HepG2 (cell line): ENCODE results near the gene CDHR5. TPM values are rescaled to one million over a fixed set of nuclear protein-coding genes. Genes with fewer than 3 reads are reported as not detected.

Experiments
- AGO2 ChIP-seq: fragments of 200-400 bp; formaldehyde crosslinking; optimal IDR thresholded peaks from 2 replicates; pipeline ENCODE3; 2017; ENCODE audit warnings: mild to moderate bottlenecking, low read depth, low read length, moderate library complexity
- ARID2 ChIP-seq: sonication (generic); formaldehyde crosslinking; IDR thresholded peaks from 2 replicates; pipeline ENCODE4 v1.8.1; 2022; ENCODE audit warnings: mild to moderate bottlenecking, missing genetic modification reagents, borderline replicate concordance
- CBX5 ChIP-seq: sonication (generic); formaldehyde crosslinking; IDR thresholded peaks from 2 replicates; pipeline ENCODE4 v1.4.0; 2020; ENCODE audit warnings: missing genetic modification reagents, borderline replicate concordance
- GATAD2A ChIP-seq: IDR thresholded peaks from 2 replicates; pipeline ENCODE4 v1.6.1; 2016
- HNRNPK ChIP-seq: fragments of 200-400 bp; formaldehyde crosslinking; IDR thresholded peaks from 2 replicates; pipeline ENCODE4 v1.6.1; 2018; ENCODE audit warnings: low read length, low read depth, moderate library complexity, mild to moderate bottlenecking; ENCODE audit not compliant: poor library complexity, severe bottlenecking
- KDM6A ChIP-seq: IDR thresholded peaks from 2 replicates; pipeline ENCODE4 v1.6.1; 2016; ENCODE audit warnings: low read depth
- MZF1 ChIP-seq: sonication (generic); formaldehyde crosslinking; IDR thresholded peaks from 2 replicates; pipeline ENCODE4 v1.8.1; 2023; ENCODE audit warnings: mild to moderate bottlenecking, missing genetic modification reagents, borderline replicate concordance
- NFE2L2 ChIP-seq: fragments of 150-350 bp; IDR thresholded peaks from 2 replicates; pipeline ENCODE4 v1.6.1; 2014; ENCODE audit warnings: low read length
- NRL ChIP-seq: sonication (generic); formaldehyde crosslinking; IDR thresholded peaks from 2 replicates; pipeline ENCODE4 v1.5.0; 2020; ENCODE audit warnings: missing genetic modification reagents, mild to moderate bottlenecking, moderate library complexity, borderline replicate concordance
- PAWR ChIP-seq: sonication (generic); formaldehyde crosslinking; IDR thresholded peaks from 2 replicates; pipeline ENCODE4 v1.4.0; 2020; ENCODE audit warnings: missing genetic modification reagents, mild to moderate bottlenecking, borderline replicate concordance
- REXO4 ChIP-seq: sonication (generic); formaldehyde crosslinking; IDR thresholded peaks from 2 replicates; pipeline ENCODE4 v1.8.0; 2022; ENCODE audit warnings: missing genetic modification reagents, mild to moderate bottlenecking, borderline replicate concordance
- SMARCE1 ChIP-seq: fragments of 450-650 bp; IDR thresholded peaks from 2 replicates; pipeline ENCODE4 v1.6.1; 2017; ENCODE audit warnings: borderline replicate concordance
- SRF ChIP-seq: IDR thresholded peaks from 2 replicates; pipeline ENCODE4 v1.6.1; 2011; ENCODE audit warnings: mild to moderate bottlenecking, low read depth, low read length, moderate library complexity
- SYNCRIP ChIP-seq: fragments of 200-400 bp; formaldehyde crosslinking; IDR thresholded peaks from 2 replicates; pipeline ENCODE4 v1.6.1; 2018; ENCODE audit warnings: mild to moderate bottlenecking, low read depth, low read length; ENCODE audit not compliant: insufficient read depth
- TBP ChIP-seq: sonication (generic); formaldehyde crosslinking; IDR thresholded peaks from 2 replicates; pipeline ENCODE4 v1.5.0; 2020; ENCODE audit warnings: missing genetic modification reagents
- TP53 ChIP-seq: sonication (generic); formaldehyde crosslinking; conservative IDR thresholded peaks from 2 replicates; pipeline ENCODE4 v1.4.0; 2020; ENCODE audit warnings: missing genetic modification reagents
- ZBTB20 ChIP-seq: sonication (generic); formaldehyde crosslinking; IDR thresholded peaks from 2 replicates; pipeline ENCODE4 v1.8.1; 2023; ENCODE audit warnings: missing genetic modification reagents, low read depth, mild to moderate bottlenecking, borderline replicate concordance
- ZNF772 ChIP-seq: sonication (generic); formaldehyde crosslinking; IDR thresholded peaks from 2 replicates; pipeline ENCODE4 v1.5.0; 2020; ENCODE audit warnings: mild to moderate bottlenecking, missing genetic modification reagents
- polyA plus RNA-seq, 8 experiments: library from polyadenylated mRNA; depleted of rRNA in 3 of 8; stranded (reverse) in 7 of 8; unstranded in 1 of 8; fragments of >200 nt; fragmentation: Illumina TruSeq in 4 of 8; extraction: Trizol in 4 of 8; gene quantifications; 2 replicates each; pipeline versions ENCODE4 v1.2.1 to v1.2.3, GENCODE V29; 2011 to 2016; ENCODE audit warnings: low read depth in 4 of 8, missing spikeins in 1 of 8, mixed read lengths in 1 of 8; ENCODE audit not compliant: insufficient read depth in 1 of 8
- total RNA-seq, 5 experiments: library from RNA; depleted of rRNA; stranded (reverse); fragments of >200 nt; fragmentation: Illumina TruSeq; extraction: Trizol; gene quantifications; 2 replicates each; pipeline ENCODE4 v1.2.3, GENCODE V29; 2016; ENCODE audit warnings: low read depth in 1 of 5
- TF ChIP-seq, protein P1 (sequence below), 2 experiments: sonication (generic) in 1 of 2; formaldehyde crosslinking in 1 of 2; IDR thresholded peaks; 2 replicates each; pipeline versions ENCODE4 v1.4.0 to v1.6.1; 2018 to 2020; ENCODE audit warnings: missing genetic modification reagents in 2 of 2, borderline replicate concordance in 1 of 2, low read depth in 1 of 2, mild to moderate bottlenecking in 1 of 2, missing biosample characterization in 1 of 2
- TF ChIP-seq, protein P2 (sequence below): sonication (generic); formaldehyde crosslinking; IDR thresholded peaks from 2 replicates; pipeline ENCODE4 v1.4.0; 2020; ENCODE audit warnings: missing genetic modification reagents

CDHR5 gene
- total and polyA plus RNA-seq, 2 of the 13 experiments (the other 11 are each of a cell fraction or from before 2014, with no cell fraction given): 0.46 to 0.71 TPM

DNA sequence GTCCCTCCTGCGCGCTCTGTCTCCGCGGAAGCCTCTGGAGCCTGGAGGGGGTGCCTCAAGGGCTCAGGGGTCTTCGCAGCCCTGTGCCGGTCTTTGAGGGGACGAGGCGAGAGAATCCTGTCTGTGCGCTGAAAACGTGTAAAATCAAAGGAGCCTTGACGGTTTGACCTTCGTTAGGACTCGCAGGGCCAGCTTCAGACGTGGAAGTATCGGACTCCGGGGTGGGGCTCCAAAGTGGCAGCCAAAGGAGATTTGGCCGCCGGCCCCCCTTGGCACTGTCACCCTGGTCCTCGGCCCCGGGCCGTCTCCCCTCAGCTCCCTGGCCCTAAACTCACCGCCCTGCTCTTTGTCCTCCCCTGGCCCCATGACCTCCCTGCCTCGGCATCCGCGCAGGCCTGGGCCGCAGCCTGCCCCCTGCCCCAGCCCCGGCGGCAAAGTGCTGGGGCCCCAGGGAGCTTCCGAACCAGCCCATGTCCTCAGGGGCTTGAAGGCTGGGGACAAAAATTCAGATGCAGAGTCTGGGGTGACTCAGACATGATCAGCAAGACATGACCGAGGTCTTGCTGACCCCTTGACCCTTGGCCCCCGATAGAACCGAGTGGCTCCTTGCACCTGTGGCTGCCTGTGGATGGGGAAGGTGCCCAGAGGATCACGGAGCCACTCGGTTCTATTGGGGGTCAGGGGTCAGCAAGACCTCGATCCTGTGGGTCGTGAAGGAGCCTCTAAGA lies 55.4 kb downstream of the CDHR5 start (continued):
- TF ChIP-seq ARID2: no peak
- TF ChIP-seq, protein P1, sequence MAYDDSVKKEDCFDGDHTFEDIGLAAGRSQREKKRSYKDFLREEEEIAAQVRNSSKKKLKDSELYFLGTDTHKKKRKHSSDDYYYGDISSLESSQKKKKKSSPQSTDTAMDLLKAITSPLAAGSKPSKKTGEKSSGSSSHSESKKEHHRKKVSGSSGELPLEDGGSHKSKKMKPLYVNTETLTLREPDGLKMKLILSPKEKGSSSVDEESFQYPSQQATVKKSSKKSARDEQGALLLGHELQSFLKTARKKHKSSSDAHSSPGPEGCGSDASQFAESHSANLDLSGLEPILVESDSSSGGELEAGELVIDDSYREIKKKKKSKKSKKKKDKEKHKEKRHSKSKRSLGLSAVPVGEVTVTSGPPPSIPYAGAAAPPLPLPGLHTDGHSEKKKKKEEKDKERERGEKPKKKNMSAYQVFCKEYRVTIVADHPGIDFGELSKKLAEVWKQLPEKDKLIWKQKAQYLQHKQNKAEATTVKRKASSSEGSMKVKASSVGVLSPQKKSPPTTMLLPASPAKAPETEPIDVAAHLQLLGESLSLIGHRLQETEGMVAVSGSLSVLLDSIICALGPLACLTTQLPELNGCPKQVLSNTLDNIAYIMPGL (CRISPR knock-in tag; IDR thresholded peaks at IDR 0.05; ENCODE audit: borderline replicate concordance in 1 of 2, low read depth in 1 of 2): peak in 1 of 2 experiments; percentile 39; a peak in 2 of 4 replicates
- TF ChIP-seq ZNF772 (CRISPR knock-in tag): no peak; the same call in 1 of the 2 replicates
- no peak for TF ChIP-seq GATAD2A
- TF ChIP-seq MZF1 (CRISPR knock-in tag): no peak
- TF ChIP-seq PAWR (CRISPR knock-in tag): 0 out of 2 replicates have a peak, but pooled peaks have one; percentile 61
- no peak for TF ChIP-seq REXO4 (CRISPR knock-in tag)
- no peak for TF ChIP-seq CBX5 (CRISPR knock-in tag)
- TF ChIP-seq ZBTB20 (CRISPR knock-in tag): peak; percentile 53; the same call in 1 of the 2 replicates
- TF ChIP-seq NRL (CRISPR knock-in tag): peak; percentile 43; the same call in 1 of the 2 replicates
- peak; percentile 79 for TF ChIP-seq AGO2
- TF ChIP-seq KDM6A: no peak
- no peak for TF ChIP-seq SMARCE1
- TF ChIP-seq HNRNPK: no peak
- no peak for TF ChIP-seq SYNCRIP
- no peak for TF ChIP-seq SRF
- TF ChIP-seq NFE2L2: no peak
- no peak for TF ChIP-seq TP53 (CRISPR knock-in tag)
- TF ChIP-seq, protein P2, sequence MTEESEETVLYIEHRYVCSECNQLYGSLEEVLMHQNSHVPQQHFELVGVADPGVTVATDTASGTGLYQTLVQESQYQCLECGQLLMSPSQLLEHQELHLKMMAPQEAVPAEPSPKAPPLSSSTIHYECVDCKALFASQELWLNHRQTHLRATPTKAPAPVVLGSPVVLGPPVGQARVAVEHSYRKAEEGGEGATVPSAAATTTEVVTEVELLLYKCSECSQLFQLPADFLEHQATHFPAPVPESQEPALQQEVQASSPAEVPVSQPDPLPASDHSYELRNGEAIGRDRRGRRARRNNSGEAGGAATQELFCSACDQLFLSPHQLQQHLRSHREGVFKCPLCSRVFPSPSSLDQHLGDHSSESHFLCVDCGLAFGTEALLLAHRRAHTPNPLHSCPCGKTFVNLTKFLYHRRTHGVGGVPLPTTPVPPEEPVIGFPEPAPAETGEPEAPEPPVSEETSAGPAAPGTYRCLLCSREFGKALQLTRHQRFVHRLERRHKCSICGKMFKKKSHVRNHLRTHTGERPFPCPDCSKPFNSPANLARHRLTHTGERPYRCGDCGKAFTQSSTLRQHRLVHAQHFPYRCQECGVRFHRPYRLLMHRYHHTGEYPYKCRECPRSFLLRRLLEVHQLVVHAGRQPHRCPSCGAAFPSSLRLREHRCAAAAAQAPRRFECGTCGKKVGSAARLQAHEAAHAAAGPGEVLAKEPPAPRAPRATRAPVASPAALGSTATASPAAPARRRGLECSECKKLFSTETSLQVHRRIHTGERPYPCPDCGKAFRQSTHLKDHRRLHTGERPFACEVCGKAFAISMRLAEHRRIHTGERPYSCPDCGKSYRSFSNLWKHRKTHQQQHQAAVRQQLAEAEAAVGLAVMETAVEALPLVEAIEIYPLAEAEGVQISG (CRISPR knock-in tag): no peak
- TF ChIP-seq TBP (CRISPR knock-in tag): no peak
